ENCODE data around the gene RAET1E. TPM values are rescaled to one million over a fixed set of nuclear protein-coding genes. Genes with fewer than 3 reads are reported as not detected.
"Not testable (repeated sequence)": the region's sequence is repeated elsewhere in the genome, so short reads cannot be mapped to it uniquely, and the experiment has no call there.

Gene RAET1E
- total RNA-seq, 1 donor from 2014 or later = not detected

DNA sequence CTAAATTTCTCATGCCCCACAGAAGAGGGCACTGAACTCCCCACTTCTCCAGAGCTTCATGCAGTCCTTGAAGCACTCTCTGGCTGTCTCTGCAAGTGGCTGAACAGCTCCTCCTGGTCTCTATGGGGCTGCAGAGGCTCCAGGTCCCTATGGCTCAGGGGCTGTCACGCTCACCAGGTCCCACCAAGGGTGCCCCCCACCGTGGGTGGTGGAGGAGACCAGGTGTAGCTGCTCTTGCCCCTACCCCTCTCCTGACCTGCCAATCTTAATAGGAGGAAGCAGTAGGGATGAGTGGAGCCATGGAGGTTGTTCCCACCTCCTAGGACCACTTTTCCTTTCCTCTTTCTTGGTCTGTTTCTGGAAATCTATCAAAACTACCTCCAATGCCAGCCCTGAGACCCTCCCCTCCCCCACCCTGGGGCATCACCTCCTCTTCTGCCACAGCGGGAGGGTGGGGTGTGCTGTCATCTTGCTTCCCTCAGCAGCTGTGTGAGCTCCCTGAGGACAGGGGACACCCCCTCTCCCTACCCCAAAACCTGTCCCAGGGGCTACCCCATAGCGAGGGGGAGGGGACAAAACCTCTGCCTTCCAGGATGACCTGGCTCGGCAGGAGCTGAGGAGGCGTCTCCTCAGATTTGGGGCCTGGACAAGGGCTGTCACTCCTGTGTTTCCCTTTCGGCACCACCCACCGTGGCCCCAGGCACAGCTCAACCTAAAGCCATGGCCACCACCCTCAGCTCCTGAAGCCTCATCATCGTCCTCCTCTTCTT lies 12.0 kb upstream of the RAET1E start:
- H3K4me3 Mint-ChIP-seq (ENCODE audit: unreplicated experiment) = no peak overlapping the region
- H3K4me1 Mint-ChIP-seq (ENCODE audit: low read depth) = no peaks in the 10 kb centered on the region
- H3K9me3 Mint-ChIP-seq (ENCODE audit: low read depth) = peaks cover 9% of the 10 kb centered on the region
- no peak for TF ChIP-seq CTCF (IDR thresholded peaks at IDR 0.05)
- H3K36me3 Mint-ChIP-seq (ENCODE audit: low read depth) = peaks cover 4% of the 10 kb centered on the region
- peak; percentile 59 for DNase-seq (ENCODE audit: low spot score)
- H3K27me3 Mint-ChIP-seq (ENCODE audit: low read depth) = peaks cover 9% of the 10 kb centered on the region
- H3K27ac Mint-ChIP-seq (ENCODE audit: unreplicated experiment) = no peak overlapping the region

DNA sequence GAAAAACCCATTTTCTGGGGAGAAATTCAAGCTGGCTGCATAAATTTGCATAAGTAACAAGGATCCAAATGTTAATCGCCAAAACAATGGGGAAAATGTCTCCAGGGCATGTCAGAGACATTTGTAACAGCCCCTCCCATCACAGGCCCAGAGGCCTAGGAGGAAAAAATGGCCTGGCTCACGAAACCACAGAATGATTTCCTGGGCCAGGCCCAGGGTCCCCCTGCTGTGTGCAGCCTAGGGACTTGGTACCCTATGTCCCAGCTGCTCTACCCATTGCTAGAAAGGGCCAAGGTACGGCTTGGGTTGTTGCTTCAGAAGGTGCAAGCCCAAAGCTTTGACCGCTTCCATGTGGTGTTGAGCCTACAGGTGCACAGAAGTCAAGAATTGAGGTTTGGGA lies 10.6 kb upstream of the RAET1E start:
- H3K4me1 Mint-ChIP-seq (ENCODE audit: low read depth); H3K27ac Mint-ChIP-seq (ENCODE audit: unreplicated experiment); H3K4me3 Mint-ChIP-seq (ENCODE audit: unreplicated experiment); H3K9me3 Mint-ChIP-seq (ENCODE audit: low read depth); H3K36me3 Mint-ChIP-seq (ENCODE audit: low read depth); H3K27me3 Mint-ChIP-seq (ENCODE audit: low read depth): not testable (repeated sequence)
- peak; percentile 27 for DNase-seq (ENCODE audit: low spot score)

GRCh38 chr6:149907317-149907716 lies 9.4 kb upstream of the RAET1E start:
- no peak overlapping the region for H3K27ac Mint-ChIP-seq (ENCODE audit: unreplicated experiment)
- peak; percentile 50 for DNase-seq (ENCODE audit: low spot score)
- peaks cover 4% of the 10 kb centered on the region for H3K36me3 Mint-ChIP-seq (ENCODE audit: low read depth)
- no peak for TF ChIP-seq CTCF (IDR thresholded peaks at IDR 0.05)
- no peaks in the 10 kb centered on the region for H3K4me1 Mint-ChIP-seq (ENCODE audit: low read depth)
- peaks cover 9% of the 10 kb centered on the region for H3K9me3 Mint-ChIP-seq (ENCODE audit: low read depth)
- peaks cover 2% of the 10 kb centered on the region for H3K27me3 Mint-ChIP-seq (ENCODE audit: low read depth)
- H3K4me3 Mint-ChIP-seq (ENCODE audit: unreplicated experiment) = no peak overlapping the region

DNA sequence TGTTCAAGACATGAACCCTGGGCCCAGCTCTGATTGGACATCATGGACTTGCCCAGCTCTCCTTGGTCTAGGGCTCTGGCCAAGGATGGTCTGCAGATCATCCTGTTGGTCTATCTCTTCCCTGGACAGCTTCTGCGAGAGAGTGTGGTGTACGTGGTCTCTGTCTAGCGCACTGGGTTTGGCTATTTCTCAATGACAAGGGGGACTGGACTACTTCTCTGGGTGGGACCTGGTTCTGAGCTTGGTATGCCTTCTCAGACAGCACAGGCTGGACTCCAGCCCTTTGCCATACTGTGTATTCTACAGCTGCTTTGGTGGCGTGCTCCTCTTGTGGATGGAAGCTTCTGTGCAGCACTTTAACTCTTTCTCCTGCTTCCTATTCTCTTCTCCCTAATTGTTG lies 8.5 kb upstream of the RAET1E start:
- Mint-ChIP-seq H3K9me3 (ENCODE audit: low read depth) (peaks cover 9% of the 10 kb centered on the region), H3K27me3 (ENCODE audit: low read depth) (peaks cover 2% of the 10 kb centered on the region), H3K27ac (ENCODE audit: unreplicated experiment) (no peak overlapping the region), H3K4me1 (ENCODE audit: low read depth) (no peaks in the 10 kb centered on the region), H3K4me3 (ENCODE audit: unreplicated experiment) (no peak overlapping the region), H3K36me3 (ENCODE audit: low read depth) (peaks cover 4% of the 10 kb centered on the region)
- DNase-seq (ENCODE audit: low spot score) = no peak
- TF ChIP-seq CTCF (IDR thresholded peaks at IDR 0.05) = no peak

DNA sequence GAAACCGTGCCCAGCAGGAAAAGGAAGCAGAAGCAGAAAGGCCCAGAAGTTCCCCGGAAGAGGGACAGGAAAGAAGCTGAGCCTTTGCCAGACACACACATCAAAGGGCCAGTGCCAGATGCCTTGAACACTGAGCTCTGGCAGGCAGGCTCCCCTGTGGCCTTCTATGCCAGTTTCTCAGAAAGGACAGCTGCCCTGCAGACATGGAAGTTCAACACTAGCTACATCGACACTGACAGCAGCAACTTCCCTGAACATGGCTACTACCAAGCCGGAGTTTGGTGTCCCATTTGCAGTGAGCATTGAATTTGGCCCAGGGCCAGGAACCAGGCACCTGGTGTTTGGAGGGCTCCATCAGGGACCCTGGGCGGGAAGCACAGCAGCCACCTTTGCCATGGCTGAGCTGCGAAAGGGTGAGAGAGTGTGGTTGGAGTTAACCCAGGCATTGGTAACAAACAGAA lies 8.0 kb upstream of the RAET1E start:
- no peaks in the 10 kb centered on the region for H3K4me1 Mint-ChIP-seq (ENCODE audit: low read depth)
- no peak for DNase-seq (ENCODE audit: low spot score)
- H3K4me3 Mint-ChIP-seq (ENCODE audit: unreplicated experiment) = no peak overlapping the region
- no peak overlapping the region for H3K27ac Mint-ChIP-seq (ENCODE audit: unreplicated experiment)
- peaks cover 9% of the 10 kb centered on the region for H3K9me3 Mint-ChIP-seq (ENCODE audit: low read depth)
- H3K27me3 Mint-ChIP-seq (ENCODE audit: low read depth) = no peaks in the 10 kb centered on the region
- no peak for TF ChIP-seq CTCF (IDR thresholded peaks at IDR 0.05)
- H3K36me3 Mint-ChIP-seq (ENCODE audit: low read depth) = peaks cover 4% of the 10 kb centered on the region
